Neural progenitor cell (in vitro differentiated cells): ENCODE measurements around the gene FMR1NB. TPM values are rescaled to one million over a fixed set of nuclear protein-coding genes. Genes with fewer than 3 reads are reported as not detected.

ENCODE experiments used
- DNase-seq: peaks from one replicate; pipeline ENCODE4 v3.0.0-alpha.2; 2016; ENCODE audit warnings: low spot score
- H2AFZ ChIP-seq: fragments of 200-600 bp; sonication (generic); replicated peaks from 2 replicates; pipeline ENCODE4 v1.6.1; 2016; ENCODE audit warnings: antibody characterized with exemption
- H3F3A ChIP-seq: fragments of 200-600 bp; sonication (generic); 2 replicates; pipeline ENCODE4 v1.6.1; 2016; ENCODE audit warnings: antibody characterized with exemption, low read depth
- H3K27ac ChIP-seq: fragments of 200-600 bp; sonication (generic); 2 replicates; pipeline ENCODE4 v1.5.1; 2016; ENCODE audit warnings: mild to moderate bottlenecking
- H3K27me3 ChIP-seq: fragments of 200-600 bp; sonication (generic); 2 replicates; pipeline ENCODE4 v1.6.1; 2016; ENCODE audit warnings: mild to moderate bottlenecking, moderate library complexity
- H3K36me3 ChIP-seq: fragments of 200-600 bp; sonication (generic); 2 replicates; pipeline ENCODE4 v1.5.1; 2016
- H3K4me1 ChIP-seq: fragments of 200-600 bp; sonication (generic); 2 replicates; pipeline ENCODE4 v1.6.1; 2016; ENCODE audit warnings: mixed run types
- H3K4me2 ChIP-seq: fragments of 200-600 bp; sonication (generic); 2 replicates; pipeline ENCODE4 v1.6.1; 2016
- H3K4me3 ChIP-seq: fragments of 200-600 bp; sonication (generic); 2 replicates; pipeline ENCODE4 v1.5.1; 2016
- H3K79me2 ChIP-seq: fragments of 200-600 bp; sonication (generic); 2 replicates; pipeline ENCODE4 v1.6.1; 2016; ENCODE audit warnings: low read depth
- H3K9ac ChIP-seq: fragments of 200-600 bp; sonication (generic); 2 replicates; pipeline ENCODE4 v1.6.1; 2016
- H3K9me3 ChIP-seq: fragments of 200-600 bp; sonication (generic); 2 replicates; pipeline ENCODE4 v1.5.1; 2016; ENCODE audit warnings: low read depth
- H4K20me1 ChIP-seq: fragments of 200-600 bp; sonication (generic); 2 replicates; pipeline ENCODE4 v1.6.1; 2016; ENCODE audit warnings: low read depth
- H3K27ac Mint-ChIP-seq: 3 replicates; pipeline ENCODE4 v1.8.0; 2021; ENCODE audit warnings: mixed read lengths
- H3K27me3 Mint-ChIP-seq: 2 replicates; pipeline ENCODE4 v1.8.0; 2022; ENCODE audit warnings: low read depth, mild to moderate bottlenecking, inconsistent platforms, moderate library complexity, mixed read lengths; ENCODE audit not compliant: insufficient read depth
- H3K36me3 Mint-ChIP-seq: 3 replicates; pipeline ENCODE4 v1.8.0; 2021; ENCODE audit warnings: mixed read lengths
- H3K4me1 Mint-ChIP-seq: 3 replicates; pipeline ENCODE4 v1.8.0; 2021; ENCODE audit warnings: mixed read lengths
- H3K4me3 Mint-ChIP-seq: 3 replicates; pipeline ENCODE4 v1.8.0; 2021; ENCODE audit warnings: mild to moderate bottlenecking, moderate library complexity, mixed read lengths
- H3K9me3 Mint-ChIP-seq: 3 replicates; pipeline ENCODE4 v1.8.0; 2020; ENCODE audit warnings: mixed read lengths
- CTCF ChIP-seq: fragments of 200-600 bp; sonication (generic); IDR thresholded peaks from 2 replicates; pipeline ENCODE4 v1.5.1; 2017; ENCODE audit warnings: antibody characterized with exemption, mild to moderate bottlenecking
- EZH2 ChIP-seq: fragments of 200-600 bp; sonication (generic); IDR thresholded peaks from 2 replicates; pipeline ENCODE4 v1.6.1; 2017; ENCODE audit warnings: antibody characterized with exemption, mild to moderate bottlenecking, moderate library complexity
- EZH2phosphoT487 ChIP-seq: fragments of 200-600 bp; sonication (generic); IDR thresholded peaks from 2 replicates; pipeline ENCODE4 v1.6.1; 2017; ENCODE audit warnings: antibody characterized with exemption
- total RNA-seq: library from RNA; depleted of rRNA; stranded (reverse); fragments of >200 nt; gene quantifications from 2 replicates; pipeline ENCODE4 v1.2.3, GENCODE V29; 2015; ENCODE audit warnings: low replicate concordance

Gene FMR1NB
- total RNA-seq, 1 donor from 2014 or later = not detected

GRCh38 chrX:148035380-148035779 is 54.2 kb downstream of the FMR1NB start:
- H3K9ac ChIP-seq = no peak overlapping the region
- no peak overlapping the region for H2AFZ ChIP-seq
- no peaks in the 10 kb centered on the region for H3K27me3 ChIP-seq
- no peak overlapping the region for H3K27ac ChIP-seq
- TF ChIP-seq CTCF (no peak), EZH2phosphoT487 (no peak), EZH2 (no peak)
- H4K20me1 ChIP-seq = no peaks in the 10 kb centered on the region
- no peaks in the 10 kb centered on the region for H3K9me3 Mint-ChIP-seq
- no peaks in the 10 kb centered on the region for H3K4me1 ChIP-seq
- H3K4me2 ChIP-seq = no peak overlapping the region
- no peak for DNase-seq
- no peaks in the 10 kb centered on the region for H3K9me3 ChIP-seq
- no peaks in the 10 kb centered on the region for H3K36me3 Mint-ChIP-seq
- H3K27me3 Mint-ChIP-seq = no peaks in the 10 kb centered on the region
- H3K4me1 Mint-ChIP-seq = no peaks in the 10 kb centered on the region
- H3K36me3 ChIP-seq = no peaks in the 10 kb centered on the region
- H3F3A ChIP-seq = no peaks in the 10 kb centered on the region
- no peak overlapping the region for H3K4me3 Mint-ChIP-seq
- H3K79me2 ChIP-seq = no peaks in the 10 kb centered on the region
- no peak overlapping the region for H3K4me3 ChIP-seq
- no peak overlapping the region for H3K27ac Mint-ChIP-seq

GRCh38 chrX:148037020-148037419 is 55.9 kb downstream of the FMR1NB start:
- Histone ChIP-seq H3K79me2 (no peaks in the 10 kb centered on the region), H3K4me1 (no peaks in the 10 kb centered on the region), H3K36me3 (no peaks in the 10 kb centered on the region)

GRCh38 chrX:148043271-148043855 is 62.2 kb downstream of the FMR1NB start:
- no peak overlapping the region for H3K4me3 Mint-ChIP-seq
- Histone ChIP-seq H3K9ac (no peak overlapping the region), H3K9me3 (no peaks in the 10 kb centered on the region), H2AFZ (no peak overlapping the region), H3K27me3 (no peaks in the 10 kb centered on the region), H3K4me3 (no peak overlapping the region), H3K36me3 (no peaks in the 10 kb centered on the region), H3K79me2 (no peaks in the 10 kb centered on the region), H3K27ac (no peak overlapping the region), H4K20me1 (no peaks in the 10 kb centered on the region), H3K4me2 (no peak overlapping the region), H3F3A (no peaks in the 10 kb centered on the region), H3K4me1 (no peaks in the 10 kb centered on the region)
- DNase-seq = no peak
- no peaks in the 10 kb centered on the region for H3K36me3 Mint-ChIP-seq
- H3K27me3 Mint-ChIP-seq = no peaks in the 10 kb centered on the region
- no peak for TF ChIP-seq EZH2
- no peak for TF ChIP-seq CTCF
- TF ChIP-seq EZH2phosphoT487 = no peak
- no peak overlapping the region for H3K27ac Mint-ChIP-seq
- no peaks in the 10 kb centered on the region for H3K4me1 Mint-ChIP-seq
- H3K9me3 Mint-ChIP-seq = no peaks in the 10 kb centered on the region

More at GRCh38 chrX:148037020-148037419, 55.9 kb downstream of the FMR1NB start:
- Mint-ChIP-seq H3K4me3 (no peak overlapping the region), H3K27ac (no peak overlapping the region), H3K36me3 (no peaks in the 10 kb centered on the region), H3K27me3 (no peaks in the 10 kb centered on the region), H3K9me3 (no peaks in the 10 kb centered on the region), H3K4me1 (no peaks in the 10 kb centered on the region)
- Histone ChIP-seq H3K27ac (no peak overlapping the region), H3K9me3 (no peaks in the 10 kb centered on the region), H3K4me3 (no peak overlapping the region), H3K27me3 (no peaks in the 10 kb centered on the region), H4K20me1 (no peaks in the 10 kb centered on the region), H2AFZ (no peak overlapping the region), H3K4me2 (no peak overlapping the region), H3F3A (no peaks in the 10 kb centered on the region), H3K9ac (no peak overlapping the region)
- TF ChIP-seq EZH2phosphoT487 = no peak
- TF ChIP-seq EZH2 = no peak
- no peak for TF ChIP-seq CTCF
- no peak for DNase-seq
